Measurements from ENCODE around the gene LMLN. TPM values are rescaled to one million over a fixed set of nuclear protein-coding genes. Genes with fewer than 3 reads are reported as not detected.

The LMLN gene
- total RNA-seq, 3 donors from 2014 or later (not counting 1 experiment from before 2014, with no cell fraction given) = 2.3 to 4.5 (median 4.0) TPM

DNA sequence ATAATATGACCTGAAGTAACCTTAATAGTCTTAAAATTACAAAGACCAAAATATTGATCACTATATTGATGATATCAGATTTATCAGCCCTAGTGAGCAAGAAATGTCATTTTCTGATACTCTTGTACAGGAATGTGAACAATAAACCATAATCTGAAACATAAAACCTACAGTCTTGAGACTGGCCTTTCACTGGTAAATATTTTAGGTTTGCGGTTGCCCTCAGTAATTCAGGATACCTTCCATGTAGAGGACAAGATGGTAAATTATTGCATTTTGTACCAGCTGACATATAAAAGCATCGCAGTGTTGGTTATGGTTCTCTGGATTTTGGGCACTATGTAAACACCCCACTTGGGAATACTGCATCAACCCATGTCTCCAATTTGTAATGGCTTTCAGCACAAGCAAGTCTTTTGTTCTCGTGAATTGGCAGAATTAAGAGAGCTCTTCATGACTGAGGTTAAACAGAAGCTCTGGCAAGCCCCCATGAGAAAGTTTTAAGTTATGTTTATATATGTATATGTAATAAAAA is 128.5 kb downstream of the LMLN start:
- Mint-ChIP-seq H3K27ac (no peak overlapping the region), H3K4me3 (no peak overlapping the region), H3K36me3 (no peaks in the 10 kb centered on the region), H3K27me3 (ENCODE audit: low read depth in 2 of 2) (peaks cover 41 to 64% of the 10 kb centered on the region in 2 donors), H3K9me3 (no peaks in the 10 kb centered on the region), H3K4me1 (no peaks in the 10 kb centered on the region)
- intact Hi-C loops (cut with micrococcal nuclease) = loop anchor here (10.0 kb wide), 1 partner anchor 184 kb away; no protein-coding TSS in a partner anchor
- Histone ChIP-seq H3K27ac (ENCODE audit: low read length) (no peak overlapping the region), H3K9me3 (ENCODE audit: control insufficient read depth, insufficient read depth, low read length) (no peaks in the 10 kb centered on the region), H3K27me3 (ENCODE audit: control insufficient read depth, insufficient read depth, low read length) (peaks cover 34% of the 10 kb centered on the region), H3K4me3 (ENCODE audit: low read length) (no peak overlapping the region), H3K4me1 (ENCODE audit: control insufficient read depth, insufficient read depth, low read length) (no peaks in the 10 kb centered on the region), H3K36me3 (ENCODE audit: control insufficient read depth, insufficient read depth, low read length) (no peaks in the 10 kb centered on the region)
- DNase-seq (no peak), ATAC-seq (no peak)
- WGBS (ENCODE audit: insufficient coverage) = 93% methylated on average over 2 of the region's 3 CpGs
- TF ChIP-seq, protein P1, sequence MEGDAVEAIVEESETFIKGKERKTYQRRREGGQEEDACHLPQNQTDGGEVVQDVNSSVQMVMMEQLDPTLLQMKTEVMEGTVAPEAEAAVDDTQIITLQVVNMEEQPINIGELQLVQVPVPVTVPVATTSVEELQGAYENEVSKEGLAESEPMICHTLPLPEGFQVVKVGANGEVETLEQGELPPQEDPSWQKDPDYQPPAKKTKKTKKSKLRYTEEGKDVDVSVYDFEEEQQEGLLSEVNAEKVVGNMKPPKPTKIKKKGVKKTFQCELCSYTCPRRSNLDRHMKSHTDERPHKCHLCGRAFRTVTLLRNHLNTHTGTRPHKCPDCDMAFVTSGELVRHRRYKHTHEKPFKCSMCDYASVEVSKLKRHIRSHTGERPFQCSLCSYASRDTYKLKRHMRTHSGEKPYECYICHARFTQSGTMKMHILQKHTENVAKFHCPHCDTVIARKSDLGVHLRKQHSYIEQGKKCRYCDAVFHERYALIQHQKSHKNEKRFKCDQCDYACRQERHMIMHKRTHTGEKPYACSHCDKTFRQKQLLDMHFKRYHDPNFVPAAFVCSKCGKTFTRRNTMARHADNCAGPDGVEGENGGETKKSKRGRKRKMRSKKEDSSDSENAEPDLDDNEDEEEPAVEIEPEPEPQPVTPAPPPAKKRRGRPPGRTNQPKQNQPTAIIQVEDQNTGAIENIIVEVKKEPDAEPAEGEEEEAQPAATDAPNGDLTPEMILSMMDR (IDR thresholded peaks at IDR 0.05) = no peak

- peaks cover 37% of the 10 kb centered on the region for H3K27me3 ChIP-seq (ENCODE audit: control insufficient read depth, insufficient read depth, low read length)
- H3K27ac Mint-ChIP-seq = no peak overlapping the region
- peaks cover 0 to under 1% of the 10 kb centered on the region in 2 donors for H3K9me3 Mint-ChIP-seq
- ATAC-seq (no peak), DNase-seq (no peak)
- no peak overlapping the region for H3K4me3 Mint-ChIP-seq
- no peaks in the 10 kb centered on the region for H3K36me3 ChIP-seq (ENCODE audit: control insufficient read depth, insufficient read depth, low read length)
- no peaks in the 10 kb centered on the region for H3K9me3 ChIP-seq (ENCODE audit: control insufficient read depth, insufficient read depth, low read length)
- H3K4me1 Mint-ChIP-seq = no peaks in the 10 kb centered on the region
- intact Hi-C loops (cut with micrococcal nuclease) = no loop called here
- no peak overlapping the region for H3K4me3 ChIP-seq (ENCODE audit: low read length)
- H3K4me1 ChIP-seq (ENCODE audit: control insufficient read depth, insufficient read depth, low read length) = no peaks in the 10 kb centered on the region
- no peak overlapping the region for H3K27ac ChIP-seq (ENCODE audit: low read length)
- peaks cover 43 to 58% of the 10 kb centered on the region in 2 donors for H3K27me3 Mint-ChIP-seq (ENCODE audit: low read depth in 2 of 2)
- TF ChIP-seq, protein P1 (IDR thresholded peaks at IDR 0.05) = no peak
- no peaks in the 10 kb centered on the region for H3K36me3 Mint-ChIP-seq
These were observed 130.8 kb downstream of the LMLN start for GRCh38 chr3:198090795-198091332.

DNA sequence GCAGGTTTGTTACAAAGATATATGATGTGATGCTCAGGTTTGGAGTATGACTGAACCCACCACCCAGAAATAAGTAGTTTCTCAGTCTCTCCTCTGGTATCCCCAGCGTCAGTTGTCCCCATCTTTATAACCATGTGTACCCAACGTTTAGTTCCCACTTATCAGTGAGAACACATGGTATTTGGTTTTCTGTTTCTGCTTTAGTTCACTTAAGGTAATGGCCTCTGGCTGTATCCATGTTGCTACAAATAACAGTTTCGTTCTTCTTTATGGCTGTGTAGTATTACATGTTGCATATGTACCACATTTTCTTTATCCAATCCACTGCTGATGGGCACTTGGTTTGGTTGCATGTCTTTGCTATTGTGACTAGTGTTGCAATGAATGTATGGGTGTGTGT is 132.3 kb downstream of the LMLN start:
- Mint-ChIP-seq H3K27me3 (ENCODE audit: low read depth in 2 of 2) (peaks cover 33 to 43% of the 10 kb centered on the region in 2 donors), H3K36me3 (no peaks in the 10 kb centered on the region), H3K4me3 (no peak overlapping the region), H3K27ac (no peak overlapping the region), H3K9me3 (peaks cover 2 to 4% of the 10 kb centered on the region in 2 donors), H3K4me1 (no peaks in the 10 kb centered on the region)
- Histone ChIP-seq H3K4me1 (ENCODE audit: control insufficient read depth, insufficient read depth, low read length) (no peaks in the 10 kb centered on the region), H3K9me3 (ENCODE audit: control insufficient read depth, insufficient read depth, low read length) (no peaks in the 10 kb centered on the region), H3K4me3 (ENCODE audit: low read length) (no peak overlapping the region), H3K27ac (ENCODE audit: low read length) (no peak overlapping the region), H3K36me3 (ENCODE audit: control insufficient read depth, insufficient read depth, low read length) (no peaks in the 10 kb centered on the region), H3K27me3 (ENCODE audit: control insufficient read depth, insufficient read depth, low read length) (peaks cover 32% of the 10 kb centered on the region)
- intact Hi-C loops (cut with micrococcal nuclease) = no loop called here
- ATAC-seq (no peak), DNase-seq (no peak)
- WGBS (ENCODE audit: insufficient coverage) = 83% methylated on average over 2 of the region's 3 CpGs
- TF ChIP-seq, protein P1 (IDR thresholded peaks at IDR 0.05) = no peak

Measured in natural killer cell (primary cell).